Activated gamma-delta T cell treated with Interleukin-2 at 50 U/mL for 16 hours (primary cell): ENCODE data around the gene PRKG1.
"Not testable (repeated sequence)": the region's sequence is repeated elsewhere in the genome, so short reads cannot be mapped to it uniquely, and the experiment has no call there.

Experiments used
- DNase-seq: peaks from one replicate; pipeline ENCODE4 v3.0.0-alpha.2; 2020

The PRKG1 gene

DNA sequence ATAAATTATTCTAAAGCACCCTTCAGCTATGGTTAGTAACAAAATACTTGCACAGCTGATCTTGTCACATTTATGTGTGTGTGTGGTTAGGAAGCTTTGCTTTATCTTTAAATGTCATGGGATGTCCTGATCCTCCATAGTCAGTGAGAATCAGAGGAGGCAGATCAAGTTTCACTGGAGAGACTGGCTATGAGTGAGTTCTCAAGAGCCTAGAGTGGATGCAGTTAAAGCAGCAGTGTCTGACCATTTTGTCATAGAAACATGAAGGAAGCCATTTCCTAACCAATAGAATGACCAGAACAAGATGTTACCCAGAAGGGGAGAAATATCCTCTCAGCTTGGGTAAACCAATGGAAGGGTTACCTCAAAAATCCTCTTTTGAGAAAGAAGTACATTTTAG lies 1032.6 kb downstream of the PRKG1 start:
- DNase-seq = no peak

DNA sequence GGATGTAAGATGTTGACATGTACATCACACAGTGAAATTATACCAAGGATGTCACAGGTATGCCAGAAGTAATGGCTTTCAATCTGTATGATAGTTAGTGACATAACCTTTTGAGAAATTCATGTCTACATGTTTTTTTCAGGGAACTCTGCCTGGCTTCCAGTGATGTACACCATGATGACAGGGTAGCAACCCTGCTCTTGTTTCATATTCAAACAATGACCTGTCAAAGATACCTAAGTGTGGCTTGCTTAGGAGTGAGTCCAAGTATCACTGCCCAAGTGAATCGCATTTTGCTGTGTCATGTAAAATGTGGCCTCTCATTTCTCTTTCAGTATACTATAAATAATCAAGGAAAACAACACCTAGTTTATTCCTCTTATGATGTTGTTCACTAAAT lies 1033.9 kb downstream of the PRKG1 start:
- DNase-seq = no peak

DNA sequence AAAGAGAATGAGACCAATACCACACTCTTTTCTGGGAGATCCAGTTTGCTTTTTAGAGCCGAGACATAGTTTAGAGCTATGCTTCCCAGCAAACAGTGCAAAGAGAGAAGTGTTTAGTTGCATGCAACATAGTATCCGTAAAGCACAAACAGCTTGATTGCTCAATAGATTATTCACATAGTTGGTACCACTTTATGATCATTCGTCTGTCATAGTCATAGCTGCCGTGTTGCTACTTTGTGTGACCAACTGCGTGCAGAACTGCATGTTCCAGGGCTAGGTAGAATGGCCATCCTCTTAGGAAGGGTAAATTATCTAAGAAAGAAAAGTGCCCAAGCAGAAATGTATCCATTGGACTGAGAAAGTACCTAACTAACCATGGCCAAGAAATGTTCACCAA lies 1036.3 kb downstream of the PRKG1 start:
- no peak for DNase-seq

DNA sequence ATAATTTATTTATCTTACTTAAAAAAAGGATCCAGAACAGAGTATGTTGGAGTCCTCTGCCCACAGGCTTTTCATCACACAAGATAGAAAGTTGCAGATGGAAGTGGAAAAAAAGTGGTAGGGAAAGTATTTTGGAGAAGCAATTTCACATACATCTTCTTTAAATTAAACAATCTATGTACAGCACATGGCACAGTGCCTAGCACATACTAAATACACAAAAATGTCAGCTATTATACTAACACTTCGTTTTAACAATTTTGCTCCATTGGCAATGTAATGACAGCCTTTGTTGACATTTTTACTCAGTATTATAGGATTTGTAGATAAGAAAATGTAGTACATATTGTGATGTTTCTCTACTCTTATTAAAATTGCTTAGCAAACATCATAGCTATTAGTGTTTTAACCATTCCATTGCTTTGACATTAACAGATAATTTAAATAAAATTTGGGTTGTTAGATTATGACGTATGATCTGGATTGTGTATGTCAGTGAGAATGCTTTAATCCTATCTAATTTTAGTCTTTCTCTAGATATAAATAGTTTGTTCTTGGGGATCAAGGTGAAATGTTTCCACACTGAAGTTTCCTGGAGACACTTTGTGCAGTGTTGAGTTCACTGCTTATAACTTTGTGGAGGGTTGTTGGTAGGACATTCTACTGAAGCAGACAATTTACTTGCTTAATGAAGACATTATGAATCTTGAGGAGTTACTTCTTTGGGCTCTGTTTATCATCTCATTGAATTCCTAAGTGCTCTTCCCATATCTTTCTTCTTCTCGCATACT lies 1037.0 kb downstream of the PRKG1 start:
- DNase-seq = no peak

DNA sequence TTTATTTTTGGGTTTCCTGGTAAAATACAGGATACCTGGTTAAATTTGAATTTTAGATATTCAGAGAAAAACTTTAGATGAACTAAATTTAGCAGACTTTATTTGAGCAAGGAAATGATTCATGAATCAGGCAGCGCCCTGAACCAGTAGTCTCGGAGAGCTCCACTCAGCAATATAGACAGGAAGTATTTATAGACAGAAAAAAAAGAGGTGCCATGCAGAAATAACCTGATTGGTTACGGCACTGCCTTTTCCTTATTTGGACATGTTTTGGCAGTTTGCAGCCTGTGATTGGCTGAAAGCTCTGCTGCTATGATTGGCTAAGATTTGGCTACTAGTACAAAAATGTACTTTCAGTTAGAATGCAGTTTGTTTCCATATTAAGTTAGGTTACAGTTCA lies 1041.5 kb downstream of the PRKG1 start:
- no peak for DNase-seq

DNA sequence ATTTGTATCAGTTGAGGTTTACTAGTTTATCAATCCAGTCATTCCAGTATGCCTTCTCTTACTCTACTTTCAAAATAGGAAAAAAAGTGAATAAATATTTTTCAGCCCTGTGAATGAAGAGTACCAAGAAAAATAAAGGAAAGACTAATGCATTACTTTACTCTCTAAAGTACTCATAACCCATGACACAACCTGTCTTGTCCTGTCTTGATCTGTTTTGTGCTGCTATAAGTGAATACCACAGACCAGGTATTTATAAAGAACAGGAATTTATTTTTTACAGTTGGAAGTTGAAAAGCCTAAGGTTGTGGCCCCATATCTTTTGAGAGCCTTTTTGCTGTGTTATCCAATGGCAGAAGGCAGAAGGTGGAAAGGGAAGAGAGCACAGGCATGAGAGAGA lies 1045.2 kb downstream of the PRKG1 start:
- no peak for DNase-seq

DNA sequence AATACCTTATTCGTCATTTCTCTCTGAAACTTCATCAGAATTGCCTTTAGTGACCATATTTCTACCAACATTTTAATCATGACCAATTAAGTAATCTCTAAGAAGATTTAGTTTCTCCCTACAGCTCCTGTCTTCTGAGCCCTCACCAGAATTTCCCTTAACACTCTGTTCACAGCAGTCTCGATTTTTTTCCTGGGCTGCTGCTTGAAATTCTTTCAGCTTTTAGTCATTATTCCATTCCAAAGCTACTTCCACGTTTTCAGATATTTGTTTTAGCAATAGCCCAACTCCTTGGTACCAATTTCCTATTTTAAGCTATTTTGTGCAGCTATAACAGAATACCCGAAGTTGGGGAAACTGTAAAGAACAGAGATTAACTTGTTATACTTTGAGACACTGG lies 1047.4 kb downstream of the PRKG1 start:
- DNase-seq = no peak

DNA sequence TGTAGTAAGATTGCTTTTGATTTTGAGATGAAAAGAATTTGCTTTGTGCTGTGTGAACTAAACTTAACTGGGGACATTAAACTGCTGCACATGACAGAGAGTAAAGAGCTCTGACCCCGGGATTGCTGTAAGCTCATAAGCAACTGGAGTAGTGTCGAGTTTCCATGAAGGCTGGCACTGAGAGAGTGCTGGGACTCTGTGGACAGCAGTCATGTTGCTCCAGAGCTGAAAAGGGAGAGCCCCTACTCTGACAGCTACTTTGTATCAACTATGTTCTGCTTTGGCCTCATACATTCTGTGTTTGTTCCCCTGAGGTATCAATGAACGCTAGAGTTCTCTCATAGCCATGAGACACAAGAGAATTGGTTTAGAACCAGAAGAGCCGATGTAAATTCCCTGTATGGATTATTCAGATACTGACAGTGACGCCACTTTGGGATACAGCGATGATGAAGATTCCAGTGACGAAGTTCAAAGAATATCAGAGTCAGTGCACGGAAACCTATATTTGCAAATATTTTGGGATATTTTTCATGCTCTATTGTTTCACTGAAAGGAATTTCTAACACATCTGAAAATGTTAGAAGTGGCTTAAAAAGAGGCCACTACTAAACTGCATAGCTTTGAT lies 1053.9 kb downstream of the PRKG1 start:
- no peak for DNase-seq

DNA sequence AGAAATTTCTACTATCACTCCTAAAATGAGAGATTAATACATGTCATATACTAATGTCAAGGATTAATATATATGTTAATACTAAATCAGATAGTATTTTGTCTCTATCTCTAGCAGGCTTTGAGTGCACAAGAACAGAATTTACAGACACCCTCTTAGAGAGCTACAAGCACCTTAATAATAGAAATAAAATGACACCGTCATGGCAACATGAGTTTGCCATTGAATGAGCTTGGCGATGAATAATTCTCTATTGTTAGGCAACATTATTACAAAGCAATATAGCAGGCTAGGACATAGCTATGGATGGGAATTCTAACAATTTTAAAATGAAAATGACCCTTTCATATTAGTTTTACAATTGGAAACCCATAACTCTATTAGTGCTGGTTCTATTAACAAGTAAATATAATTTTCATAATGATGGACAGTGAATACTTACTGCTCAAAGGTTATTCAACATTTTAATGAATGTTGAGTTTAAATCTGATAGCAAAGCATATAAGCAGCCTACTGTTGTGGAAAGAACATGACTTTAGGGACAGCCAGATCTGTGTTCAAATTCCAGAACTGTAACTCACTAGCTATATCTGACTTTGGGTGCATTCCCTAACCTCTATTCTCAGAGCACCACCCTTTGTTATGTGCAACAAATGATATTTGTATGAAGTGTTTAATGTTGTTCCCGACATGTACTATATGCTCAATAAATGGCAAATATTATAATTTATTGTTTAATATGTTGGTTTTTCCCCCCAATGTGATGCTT lies 1055.3 kb downstream of the PRKG1 start:
- DNase-seq = no peak

DNA sequence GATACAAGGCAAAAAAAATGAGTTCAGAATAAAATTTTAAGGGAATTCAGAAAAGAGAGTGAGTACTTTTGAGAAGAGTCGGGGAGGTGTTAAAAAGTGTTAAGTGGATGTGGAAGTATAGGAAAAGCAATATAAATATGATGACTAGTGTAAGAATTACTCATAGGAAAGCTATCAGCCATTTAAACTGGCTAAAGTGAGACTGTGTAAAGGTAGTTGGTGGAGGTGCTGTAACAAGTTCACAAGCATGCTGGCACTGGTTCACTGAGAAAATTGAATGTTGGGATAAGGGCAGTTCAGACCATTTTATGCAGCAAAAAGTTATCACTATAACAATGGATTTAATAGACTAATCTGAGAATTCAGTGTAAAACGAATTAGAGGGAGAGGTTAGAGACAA lies 1060.8 kb downstream of the PRKG1 start:
- no peak for DNase-seq

DNA sequence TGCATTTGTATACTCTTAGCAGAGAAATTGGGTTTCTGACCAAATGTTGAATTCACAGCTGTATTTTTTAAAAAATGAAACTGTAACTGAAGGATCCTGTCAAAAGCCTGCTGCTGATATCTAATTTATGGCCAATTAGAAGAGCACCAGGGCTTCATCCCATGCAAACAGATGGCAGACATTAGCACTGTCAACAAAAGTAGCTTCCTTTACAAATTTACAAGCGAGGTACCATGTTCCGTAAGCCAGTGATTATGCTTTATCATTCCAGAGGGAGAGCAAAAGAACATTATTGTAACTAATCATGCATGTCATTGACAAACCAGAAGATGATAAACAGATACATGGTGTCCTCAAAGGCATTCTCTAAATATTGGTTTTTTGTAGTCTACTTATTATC lies 1062.6 kb downstream of the PRKG1 start:
- DNase-seq = no peak

DNA sequence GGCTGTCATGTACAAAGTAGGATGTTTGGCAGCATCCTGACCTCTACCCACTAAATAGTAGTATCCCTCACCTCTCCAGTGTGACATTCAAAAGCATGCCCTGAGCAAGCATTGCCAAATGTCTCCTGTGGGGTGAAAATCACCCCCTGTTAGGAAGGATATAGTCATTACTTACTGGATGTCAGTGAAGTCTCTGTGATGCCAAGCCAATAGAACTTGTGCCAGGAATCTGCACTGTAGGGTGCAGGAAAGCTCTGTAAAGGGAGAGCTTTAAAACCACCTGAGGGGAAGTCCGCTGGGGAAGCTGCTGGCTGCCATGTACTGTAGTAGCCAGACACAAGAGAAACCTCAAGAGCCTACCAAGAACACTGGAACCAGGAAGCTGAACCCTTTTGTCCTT lies 1069.1 kb downstream of the PRKG1 start:
- no peak for DNase-seq

DNA sequence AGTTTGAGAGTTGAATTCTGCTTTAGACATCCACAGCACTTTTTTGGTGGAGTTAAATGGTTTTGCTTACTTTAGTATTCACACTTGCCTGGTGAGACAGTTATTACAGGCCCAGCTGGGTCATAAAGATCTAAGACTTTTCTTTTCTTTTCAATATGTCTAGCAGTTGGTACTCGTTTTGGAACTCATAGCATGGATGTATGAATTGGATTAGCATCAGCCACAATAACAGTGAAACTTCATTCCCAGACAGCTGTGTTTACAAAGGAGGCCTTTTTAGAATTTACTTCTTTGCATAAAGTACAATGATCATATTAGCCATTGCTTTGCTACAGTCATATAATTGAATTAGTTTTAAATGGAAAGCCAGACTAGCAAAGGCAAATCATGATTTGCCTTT lies 1071.3 kb downstream of the PRKG1 start:
- DNase-seq = no peak

DNA sequence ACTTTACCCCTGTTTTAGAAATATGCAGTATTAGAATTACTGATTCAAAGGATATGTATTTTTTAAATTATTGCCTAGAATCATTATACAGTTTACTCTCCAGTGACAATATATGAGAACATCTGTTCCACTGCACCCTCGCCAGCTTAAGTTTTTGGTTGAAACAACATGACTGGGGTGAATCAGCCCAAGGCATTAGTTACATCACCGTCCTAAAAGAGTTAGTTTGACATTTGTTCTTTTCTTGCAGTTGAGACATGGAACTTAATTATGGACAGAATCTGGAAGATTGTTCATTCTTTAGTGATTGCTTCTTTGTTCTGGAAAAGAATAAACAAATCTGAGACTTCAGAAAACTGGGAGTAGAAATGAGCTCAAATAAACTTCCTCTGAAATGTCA lies 1072.5 kb downstream of the PRKG1 start:
- no peak for DNase-seq

DNA sequence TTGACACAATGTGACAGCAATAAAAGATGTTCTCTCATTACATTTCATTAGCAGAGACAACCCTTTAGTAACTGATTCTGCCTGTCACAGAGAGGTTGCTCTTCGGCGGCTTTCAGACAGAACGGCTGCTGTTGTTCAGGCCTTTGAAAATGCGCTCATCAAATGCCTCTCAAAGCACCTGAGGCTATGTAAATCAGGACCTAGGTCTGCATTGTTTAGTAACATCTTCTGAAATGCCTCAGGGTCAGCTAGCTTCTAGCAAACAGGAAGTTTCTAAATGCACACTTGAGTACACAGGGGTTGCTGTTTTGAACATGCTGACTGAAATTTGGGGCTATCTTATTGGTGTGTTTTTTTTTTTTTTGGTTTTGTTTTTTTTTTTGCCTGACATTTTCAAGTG lies 1096.5 kb downstream of the PRKG1 start:
- DNase-seq = no peak

DNA sequence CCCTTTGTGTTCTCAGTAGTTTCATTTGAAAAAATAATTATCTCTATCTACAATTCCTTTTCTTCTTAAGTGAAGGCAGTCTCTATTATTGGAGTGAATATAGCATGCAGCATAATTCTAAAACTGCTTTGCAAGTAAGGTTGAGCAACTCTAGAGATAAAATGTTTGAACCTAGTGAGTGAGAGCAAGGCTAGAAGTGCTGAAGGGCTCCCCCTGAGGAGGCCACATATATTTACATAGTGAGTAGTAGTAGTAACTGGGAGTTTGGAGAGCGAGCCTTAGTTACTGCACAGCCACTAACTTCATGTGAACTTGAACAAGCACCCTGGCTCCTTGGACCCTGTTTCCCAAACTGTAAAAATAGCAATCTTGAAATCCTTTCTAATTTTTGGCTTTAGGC lies 1098.3 kb downstream of the PRKG1 start:
- DNase-seq = no peak

DNA sequence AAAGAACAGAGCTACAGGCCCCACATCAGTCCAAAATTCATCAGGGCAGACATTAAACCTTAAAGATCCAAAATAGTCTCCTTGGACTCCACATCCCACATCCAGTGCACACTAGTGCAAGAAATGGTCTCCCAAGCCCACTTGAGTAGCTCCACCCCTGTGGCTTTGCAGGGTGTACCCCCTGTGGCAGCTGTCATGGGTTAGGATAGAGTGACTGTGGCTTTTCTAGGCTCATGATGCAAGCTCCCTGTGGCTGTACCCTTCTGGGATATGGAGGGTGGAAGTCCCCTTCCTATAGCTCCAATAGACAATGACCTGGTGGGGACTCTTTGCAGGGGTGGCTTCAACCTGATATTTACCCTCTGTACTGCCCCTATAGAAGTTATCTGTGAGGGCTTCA lies 1111.0 kb downstream of the PRKG1 start:
- no peak for DNase-seq

DNA sequence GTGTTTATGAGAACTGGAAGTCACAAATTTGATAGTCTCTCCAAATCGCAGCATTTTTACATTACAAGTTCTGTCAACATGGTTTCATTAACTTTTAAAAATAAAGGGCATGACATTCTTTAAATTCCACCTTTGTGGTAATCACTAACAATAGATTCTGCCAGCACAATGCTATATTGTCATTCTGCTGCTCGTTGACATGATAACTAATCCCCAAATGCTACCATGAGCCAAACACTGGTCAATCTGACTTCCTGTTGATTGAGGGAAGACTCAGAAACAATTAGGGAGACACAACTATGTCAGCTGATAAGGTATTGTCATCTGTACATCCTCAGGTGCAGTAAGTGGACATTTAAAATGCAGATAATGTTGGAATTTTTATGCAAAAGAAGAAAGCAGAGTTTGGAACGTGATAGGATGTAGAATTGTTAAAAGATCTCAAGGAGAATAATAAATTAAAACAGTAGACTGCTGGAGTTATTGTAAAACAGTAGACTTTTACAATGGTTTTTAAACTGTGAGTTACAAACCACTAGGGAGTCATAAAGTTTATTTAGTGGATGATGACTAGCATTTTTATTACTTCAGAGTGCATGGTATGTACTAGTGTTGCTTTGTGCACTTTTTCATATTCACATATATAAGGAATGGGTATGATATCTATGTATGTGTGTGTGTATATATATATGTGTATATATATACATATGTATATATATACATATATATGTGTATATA lies 1113.4 kb downstream of the PRKG1 start:
- DNase-seq = no peak

DNA sequence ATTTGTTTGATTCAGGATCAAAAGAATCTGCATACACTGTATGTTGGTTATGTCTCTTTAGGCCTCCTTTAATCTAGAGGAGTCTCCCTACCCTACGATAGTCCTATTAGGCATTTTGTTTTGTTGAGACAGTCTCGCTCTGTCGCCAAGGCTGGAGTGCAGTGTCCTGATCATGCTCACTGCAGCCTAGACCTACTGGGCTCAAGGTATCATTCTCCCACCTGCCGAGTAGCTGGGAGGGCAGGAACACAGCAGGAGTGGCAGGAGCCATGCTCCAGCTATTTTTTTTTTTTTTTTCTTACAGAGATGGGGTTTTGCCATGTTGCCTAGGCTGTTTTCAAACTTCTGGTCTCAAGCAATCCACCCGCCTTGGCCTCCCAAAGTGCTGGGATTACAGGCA lies 1116.8 kb downstream of the PRKG1 start:
- no peak for DNase-seq

DNA sequence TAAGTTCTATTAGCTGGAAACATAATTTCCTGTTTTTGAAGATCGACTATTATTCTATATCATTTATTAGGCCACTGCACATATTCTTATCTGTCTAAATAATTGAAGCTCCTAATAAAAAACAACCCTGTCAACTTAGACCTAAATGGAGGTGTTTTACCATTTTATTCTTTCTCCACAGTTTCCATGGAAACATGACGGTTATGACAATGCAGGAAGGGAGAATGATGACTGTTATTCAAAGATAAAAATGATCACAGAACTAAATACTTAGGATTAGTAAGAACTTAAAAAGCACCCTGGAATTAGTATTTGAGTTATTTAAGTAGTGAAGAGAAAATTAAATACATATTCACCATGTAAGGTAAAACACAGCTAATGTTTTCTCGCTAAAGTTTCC lies 1119.9 kb downstream of the PRKG1 start:
- DNase-seq = no peak

DNA sequence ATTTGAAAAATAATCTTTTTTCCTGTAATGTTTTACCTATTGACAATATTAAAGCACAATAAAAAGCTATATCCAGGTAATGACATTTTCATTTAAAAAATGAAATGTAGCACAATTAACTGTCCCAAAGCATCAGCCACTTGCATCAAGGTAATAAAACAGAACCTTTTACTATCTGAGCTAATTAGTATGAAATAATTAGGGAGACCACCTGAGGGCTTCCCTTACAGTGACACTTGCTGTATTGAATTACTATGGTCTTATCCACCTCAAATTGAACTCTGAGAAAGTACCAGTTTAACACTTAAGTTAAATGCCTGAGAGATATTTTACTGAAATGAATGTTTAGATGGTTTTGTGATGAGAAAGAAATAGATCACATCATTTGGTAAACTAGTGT lies 1120.4 kb downstream of the PRKG1 start:
- no peak for DNase-seq

DNA sequence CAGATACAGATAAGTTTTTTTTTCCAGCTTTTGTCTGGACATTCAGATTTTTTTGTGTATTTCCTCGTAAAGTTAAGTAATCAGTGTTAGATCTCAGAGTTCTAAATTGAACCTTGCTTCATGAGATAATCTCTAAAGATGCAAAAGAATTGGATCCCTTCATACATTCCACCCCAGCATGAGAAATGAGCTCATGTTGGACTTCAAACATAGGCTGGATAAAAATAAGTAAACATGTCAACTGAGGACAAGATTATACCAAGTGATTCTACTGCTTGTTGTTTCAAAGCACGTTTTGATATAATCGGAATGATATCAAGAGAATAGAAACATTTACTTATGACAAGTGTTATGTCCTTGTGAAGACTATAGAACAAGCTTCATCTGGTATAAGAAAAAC lies 1122.8 kb downstream of the PRKG1 start:
- no peak for DNase-seq

DNA sequence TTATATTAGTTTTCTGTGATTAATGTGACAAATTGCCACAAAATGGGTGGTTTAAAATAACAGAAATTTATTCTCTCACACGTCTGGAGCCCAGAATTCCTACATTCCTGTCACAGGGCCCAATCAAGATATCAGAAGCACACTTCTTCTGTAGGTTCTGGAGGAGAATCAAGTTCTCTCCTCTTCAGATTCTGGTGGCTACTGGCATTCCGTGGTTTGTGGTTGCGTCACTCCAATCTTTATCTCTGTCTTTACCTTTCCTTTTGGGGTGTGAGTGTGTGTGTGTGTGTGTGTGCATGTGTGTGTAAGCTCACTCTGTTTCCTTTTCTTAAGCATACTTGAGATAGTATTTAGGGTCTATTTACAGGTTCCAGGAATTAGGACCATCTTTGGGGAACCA lies 1124.3 kb downstream of the PRKG1 start:
- no peak for DNase-seq

DNA sequence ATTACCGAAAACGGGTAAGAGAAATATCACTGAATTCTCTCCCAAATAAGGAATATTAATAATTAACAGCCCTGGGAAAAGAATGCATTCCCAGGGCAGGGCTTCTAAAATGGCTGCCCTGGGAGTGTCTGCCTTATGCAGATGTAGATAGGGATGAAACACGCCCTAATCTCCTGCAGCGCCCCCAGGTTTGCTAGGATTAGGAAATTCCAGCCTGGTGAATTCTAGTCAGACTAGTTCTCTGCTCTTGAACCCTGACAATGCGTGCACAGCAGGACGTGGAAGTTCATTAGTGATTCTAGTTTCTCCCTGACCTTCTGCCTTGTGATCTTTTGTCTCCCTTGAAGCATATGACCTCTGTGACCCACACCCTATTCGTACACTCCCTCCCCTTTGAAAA lies 1130.6 kb downstream of the PRKG1 start:
- not testable (repeated sequence) for DNase-seq
